PC-3 (cell line): ENCODE results near the gene EXOC8. TPM values are rescaled to one million over a fixed set of nuclear protein-coding genes. Genes with fewer than 3 reads are reported as not detected.

ENCODE experiments used
- ATAC-seq: fragments of 200-7000 bp; cut with Tn5 transposase; 2 replicates; pipeline ENCODE4 v1.9.1; 2020; ENCODE audit warnings: mild to moderate bottlenecking, moderate library complexity
- BruUV-seq: library from RNA; stranded (reverse); fragments of 400-500 nt; replicated peaks from 2 replicates; lab custom pipeline; 2021; lab: Mats Ljungman, UMichigan
- CTCF ChIA-PET: fragments of 300-600 bp; sonication (Branson Sonifier 250); formaldehyde crosslinking; loops from one replicate; lab custom pipeline; 2022; ENCODE audit warnings: antibody characterized with exemption; lab: Charles Lee
- POLR2A ChIA-PET: fragments of 300-600 bp; sonication (Branson Sonifier 250); formaldehyde crosslinking; loops from one replicate; lab custom pipeline; 2022; ENCODE audit warnings: antibody characterized with exemption; ENCODE audit not compliant: unreplicated experiment; lab: Charles Lee
- DNase-seq: peaks from one replicate; pipeline ENCODE4 v3.0.0-alpha.2; 2015
- H2AFZ ChIP-seq: fragments of 300-600 bp; sonication (generic); 2 replicates; pipeline ENCODE4 v1.6.0; 2016; ENCODE audit warnings: antibody characterized with exemption, low read length
- H3F3A ChIP-seq: fragments of 300-600 bp; sonication (generic); one replicate; pipeline ENCODE4 v1.6.0; 2017; ENCODE audit warnings: antibody characterized with exemption, low read length, control low read depth, mild to moderate bottlenecking; ENCODE audit not compliant: unreplicated experiment
- H3K27ac ChIP-seq: fragments of 300-600 bp; sonication (generic); 2 replicates; pipeline ENCODE4 v1.5.1; 2016; ENCODE audit warnings: mild to moderate bottlenecking, low read length
- H3K27me3 ChIP-seq: fragments of 300-600 bp; sonication (generic); 2 replicates; pipeline ENCODE4 v1.6.1; 2016; ENCODE audit warnings: low read length, mixed read lengths
- H3K36me3 ChIP-seq: fragments of 300-600 bp; sonication (generic); 2 replicates; pipeline ENCODE4 v1.6.1; 2016; ENCODE audit warnings: low read depth, mixed run types, low read length, mixed read lengths
- H3K4me1 ChIP-seq: fragments of 300-600 bp; sonication (generic); 2 replicates; pipeline ENCODE4 v1.5.1; 2016; ENCODE audit warnings: low read length; ENCODE audit not compliant: insufficient read depth
- H3K4me2 ChIP-seq: fragments of 300-600 bp; sonication (generic); 2 replicates; pipeline ENCODE4 v1.6.0; 2016; ENCODE audit warnings: low read length
- H3K4me3 ChIP-seq: fragments of 300-600 bp; sonication (generic); 2 replicates; pipeline ENCODE4 v1.5.1; 2016; ENCODE audit warnings: mild to moderate bottlenecking, low read length, mixed read lengths
- H3K79me2 ChIP-seq: fragments of 300-600 bp; sonication (generic); 2 replicates; pipeline ENCODE4 v1.6.1; 2017; ENCODE audit warnings: low read length, mixed read lengths
- H3K9ac ChIP-seq: fragments of 300-600 bp; sonication (generic); 2 replicates; pipeline ENCODE4 v1.6.0; 2016; ENCODE audit warnings: mild to moderate bottlenecking, low read length
- H3K9me2 ChIP-seq: fragments of 300-600 bp; sonication (generic); replicated peaks from 2 replicates; pipeline ENCODE4 v1.6.1; 2016; ENCODE audit warnings: mixed run types, low read length, mixed read lengths
- H3K9me3 ChIP-seq: fragments of 300-600 bp; sonication (generic); 2 replicates; pipeline ENCODE4 v1.6.1; 2016; ENCODE audit warnings: low read length, mixed read lengths
- H4K20me1 ChIP-seq: fragments of 300-600 bp; sonication (generic); 2 replicates; pipeline ENCODE4 v1.6.1; 2016; ENCODE audit warnings: low read length, mixed read lengths
- CTCF ChIP-seq: fragments of 300-600 bp; sonication (generic); conservative IDR thresholded peaks from 2 replicates; pipeline ENCODE4 v1.5.1; 2017; ENCODE audit warnings: antibody characterized with exemption, low read depth, mild to moderate bottlenecking, low read length
- EZH2 ChIP-seq: fragments of 300-600 bp; sonication (generic); IDR thresholded peaks from one replicate; pipeline ENCODE4 v1.6.1; 2017; ENCODE audit warnings: antibody characterized with exemption, mild to moderate bottlenecking, low read length; ENCODE audit not compliant: unreplicated experiment
- EZH2phosphoT487 ChIP-seq: fragments of 300-600 bp; sonication (generic); IDR thresholded peaks from 2 replicates; pipeline ENCODE4 v1.6.1; 2018; ENCODE audit warnings: mild to moderate bottlenecking, antibody characterized with exemption, low read length, borderline replicate concordance
- intact Hi-C: fragments of 100-400 bp; cut with micrococcal nuclease; formaldehyde crosslinking; loops from 2 replicates; pipeline ENCODE4 v1.9.0; 2023
- total RNA-seq: library from RNA; depleted of rRNA; stranded (reverse); fragments of >200 nt; gene quantifications from 2 replicates; pipeline ENCODE4 v1.2.3, GENCODE V29; 2014

EXOC8 gene
- total RNA-seq, 1 experiment from 2014 or later: 14.0 TPM

- no TSS peak for BruUV-seq
- Histone ChIP-seq H3K79me2 (no peaks in the 10 kb centered on the region), H3K4me2 (no peak overlapping the region), H3K4me1 (no peaks in the 10 kb centered on the region), H3K9me2 (no peaks in the 10 kb centered on the region), H2AFZ (no peak overlapping the region), H3K4me3 (no peak overlapping the region), H3K27ac (no peak overlapping the region), H3K27me3 (no peaks in the 10 kb centered on the region), H3K9ac (no peak overlapping the region), H3K36me3 (peaks cover 18% of the 10 kb centered on the region), H3K9me3 (no peaks in the 10 kb centered on the region), H4K20me1 (no peaks in the 10 kb centered on the region; the same call in 1 of the 2 replicates), H3F3A (no peaks in the 10 kb centered on the region)
- no peak for ATAC-seq
- ChIA-PET POLR2A (interaction anchor here (0.6 kb wide), 1 partner anchor 244 kb away, joined by 4 read pairs; no protein-coding TSS in a partner anchor), CTCF (interaction anchor here (0.6 to 0.8 kb wide), 3 partner anchors 10 to 227 kb away, joined by 3 to 8 read pairs (median 5); no protein-coding TSS in a partner anchor)
- intact Hi-C loops: loop anchor here (1.0 kb wide), 1 partner anchor 233 kb away; no protein-coding TSS in a partner anchor
- no peak for DNase-seq
- TF ChIP-seq EZH2: no peak
- no peak for TF ChIP-seq CTCF
- no peak for TF ChIP-seq EZH2phosphoT487
Observed at GRCh38 chr1:231357187-231357772, 19.6 kb upstream of the EXOC8 start.

- H3K4me3 ChIP-seq: no peak overlapping the region
- no TSS peak for BruUV-seq
- no peak overlapping the region for H3K27ac ChIP-seq
- H3K36me3 ChIP-seq: peaks cover 32% of the 10 kb centered on the region
- CTCF ChIA-PET: no interaction called here
- no peak overlapping the region for H2AFZ ChIP-seq
- no peaks in the 10 kb centered on the region for H3F3A ChIP-seq
- no peaks in the 10 kb centered on the region for H3K9me3 ChIP-seq
- DNase-seq: no peak
- POLR2A ChIA-PET: no interaction called here
- TF ChIP-seq EZH2: no peak
- TF ChIP-seq CTCF: no peak
- TF ChIP-seq EZH2phosphoT487: no peak
- no peak for ATAC-seq
- no peaks in the 10 kb centered on the region for H3K79me2 ChIP-seq
- no peaks in the 10 kb centered on the region for H3K4me1 ChIP-seq
- no peaks in the 10 kb centered on the region for H3K9me2 ChIP-seq
- H3K9ac ChIP-seq: no peak overlapping the region
- no peak overlapping the region for H3K4me2 ChIP-seq
- no peaks in the 10 kb centered on the region; the same call in 1 of the 2 replicates for H4K20me1 ChIP-seq
- H3K27me3 ChIP-seq: no peaks in the 10 kb centered on the region
- intact Hi-C loops: no loop called here
Observed at GRCh38 chr1:231355171-231355570, 17.5 kb upstream of the EXOC8 start.
